Karpas-422 (cell line): ENCODE results near the gene GPR119. TPM values are rescaled to one million over a fixed set of nuclear protein-coding genes. Genes with fewer than 3 reads are reported as not detected.
"Not testable (repeated sequence)": the region's sequence is repeated elsewhere in the genome, so short reads cannot be mapped to it uniquely, and the experiment has no call there.

Source experiments
- DNase-seq: peaks from one replicate; pipeline ENCODE4 v3.0.0-alpha.2; 2015
- H2AFZ ChIP-seq: fragments of 200-600 bp; sonication (generic); 2 replicates; pipeline ENCODE4 v1.6.1; 2014; ENCODE audit warnings: antibody characterized with exemption, low read length, mixed read lengths
- H3K27ac ChIP-seq: fragments of 200-600 bp; sonication (generic); 2 replicates; pipeline ENCODE4 v1.5.1; 2014; ENCODE audit warnings: mild to moderate bottlenecking, low read length, moderate library complexity
- H3K27me3 ChIP-seq: fragments of 200-600 bp; sonication (generic); 2 replicates; pipeline ENCODE4 v1.6.1; 2014; ENCODE audit warnings: low read length, mixed read lengths
- H3K36me3 ChIP-seq: fragments of 200-600 bp; sonication (generic); 2 replicates; pipeline ENCODE4 v1.6.1; 2014; ENCODE audit warnings: low read length, mixed read lengths; ENCODE audit not compliant: insufficient read depth
- H3K4me1 ChIP-seq: fragments of 200-600 bp; sonication (generic); 2 replicates; pipeline ENCODE4 v1.6.1; 2014; ENCODE audit warnings: mild to moderate bottlenecking, low read length, mixed read lengths
- H3K4me2 ChIP-seq: fragments of 200-600 bp; sonication (generic); 2 replicates; pipeline ENCODE4 v1.6.1; 2014; ENCODE audit warnings: low read length, low read depth, mild to moderate bottlenecking; ENCODE audit not compliant: poor library complexity, severe bottlenecking
- H3K4me3 ChIP-seq: fragments of 200-600 bp; sonication (generic); 2 replicates; pipeline ENCODE4 v1.5.1; 2014; ENCODE audit warnings: mild to moderate bottlenecking, antibody characterized with exemption, low read length, mixed read lengths
- H3K79me2 ChIP-seq: fragments of 200-600 bp; sonication (generic); 2 replicates; pipeline ENCODE4 v1.6.1; 2014; ENCODE audit warnings: mild to moderate bottlenecking, low read length, mixed read lengths
- H3K9ac ChIP-seq: fragments of 200-600 bp; sonication (generic); 2 replicates; pipeline ENCODE4 v1.6.0; 2014; ENCODE audit warnings: low read length
- H3K9me2 ChIP-seq: fragments of 200-600 bp; sonication (generic), shearing (Covaris generic); replicated peaks from 2 replicates; pipeline ENCODE4 v1.6.0; 2014; ENCODE audit warnings: mild to moderate bottlenecking, low read length, moderate library complexity; ENCODE audit not compliant: insufficient read depth
- H3K9me3 ChIP-seq: fragments of 300-700, 200-600 bp; sonication (generic); 2 replicates; pipeline ENCODE4 v1.6.1; 2014; ENCODE audit warnings: low read length, mixed read lengths
- H4K20me1 ChIP-seq: fragments of 200-600 bp; sonication (generic); 2 replicates; pipeline ENCODE4 v1.6.1; 2014; ENCODE audit warnings: mild to moderate bottlenecking, antibody characterized with exemption, low read length, low read depth; ENCODE audit not compliant: insufficient read depth
- total RNA-seq: library from RNA; depleted of rRNA; stranded (reverse); fragments of >200 nt; shearing (Covaris generic); gene quantifications from 2 replicates; pipeline ENCODE4 v1.2.3, GENCODE V29; 2014; ENCODE audit warnings: low replicate concordance

Gene GPR119
- total RNA-seq, 1 experiment from 2014 or later = not detected

DNA sequence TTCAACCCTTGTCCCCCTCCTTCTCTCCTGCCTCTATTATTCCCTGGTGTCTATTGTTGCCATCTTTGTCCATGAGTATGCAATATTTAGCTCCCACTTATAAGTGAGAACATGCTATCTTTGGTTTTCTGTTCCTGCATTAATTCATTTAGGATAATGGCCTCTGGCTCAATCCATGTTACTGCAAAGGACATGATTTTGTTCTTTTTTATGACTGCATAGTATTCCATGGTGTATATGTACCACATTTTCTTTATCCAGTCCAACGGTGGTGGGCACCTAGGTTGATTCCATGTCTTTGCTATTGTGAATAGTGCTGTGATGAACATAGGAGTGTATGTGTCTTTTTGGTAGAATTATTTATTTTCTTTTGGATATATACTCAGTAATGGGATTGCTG, 33.4 kb downstream of the GPR119 start:
- H4K20me1 ChIP-seq, H2AFZ ChIP-seq, H3K4me2 ChIP-seq, H3K27me3 ChIP-seq, H3K9me2 ChIP-seq, H3K27ac ChIP-seq, H3K36me3 ChIP-seq, H3K4me1 ChIP-seq, H3K9me3 ChIP-seq, H3K4me3 ChIP-seq, H3K9ac ChIP-seq, DNase-seq, H3K79me2 ChIP-seq: not testable (repeated sequence)

DNA sequence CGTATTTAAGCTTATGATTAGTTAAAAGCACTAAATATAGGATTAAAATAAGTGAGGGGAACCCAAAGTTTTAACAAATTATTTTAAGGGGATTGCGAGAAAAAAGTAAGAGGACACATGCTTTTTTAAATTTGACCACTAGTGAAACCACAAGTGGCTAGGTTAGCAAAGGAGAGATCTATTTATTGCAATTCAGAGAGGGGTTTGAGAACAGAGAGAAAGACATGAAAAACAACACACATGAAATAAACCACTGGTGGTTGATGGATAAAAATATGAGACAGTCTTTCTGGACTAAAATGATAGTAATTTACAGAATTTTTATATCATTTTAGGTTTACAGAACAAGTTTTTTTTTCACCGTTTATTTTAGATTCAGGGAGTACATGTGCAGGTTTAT, 33.9 kb downstream of the GPR119 start:
- DNase-seq = no peak
- no peaks in the 10 kb centered on the region for H3K79me2 ChIP-seq
- H3K36me3 ChIP-seq = no peaks in the 10 kb centered on the region; the same call in 1 of the 2 replicates
- no peaks in the 10 kb centered on the region for H3K9me2 ChIP-seq
- no peaks in the 10 kb centered on the region for H4K20me1 ChIP-seq
- H2AFZ ChIP-seq = no peak overlapping the region
- no peak overlapping the region for H3K4me3 ChIP-seq
- H3K27ac ChIP-seq = no peak overlapping the region
- H3K9me3 ChIP-seq = no peaks in the 10 kb centered on the region
- H3K27me3 ChIP-seq = no peaks in the 10 kb centered on the region
- no peak overlapping the region for H3K9ac ChIP-seq
- no peak overlapping the region for H3K4me2 ChIP-seq
- H3K4me1 ChIP-seq = no peaks in the 10 kb centered on the region

- no peak for DNase-seq
- Histone ChIP-seq H3K36me3 (no peaks in the 10 kb centered on the region; the same call in 1 of the 2 replicates), H3K9me2 (no peaks in the 10 kb centered on the region), H3K4me1 (0 out of 2 replicates have a peak, but pooled peaks cover 2% of the 10 kb centered on the region), H3K4me2 (no peak overlapping the region), H3K4me3 (no peak overlapping the region), H3K9me3 (no peaks in the 10 kb centered on the region), H3K27me3 (no peaks in the 10 kb centered on the region), H3K79me2 (no peaks in the 10 kb centered on the region), H3K9ac (no peak overlapping the region), H3K27ac (no peak overlapping the region), H2AFZ (no peak overlapping the region), H4K20me1 (no peaks in the 10 kb centered on the region)
These were observed 38.2 kb downstream of the GPR119 start for GRCh38 chrX:130347321-130347720.

- no peak overlapping the region for H2AFZ ChIP-seq
- no peaks in the 10 kb centered on the region for H3K36me3 ChIP-seq
- H3K9ac ChIP-seq = no peak overlapping the region
- H3K4me1 ChIP-seq = peaks cover 17% of the 10 kb centered on the region
- no peak overlapping the region for H3K27ac ChIP-seq
- H3K4me3 ChIP-seq = no peak overlapping the region
- H3K27me3 ChIP-seq = no peaks in the 10 kb centered on the region
- no peaks in the 10 kb centered on the region for H3K9me2 ChIP-seq
- H3K4me2 ChIP-seq = no peak overlapping the region
- H4K20me1 ChIP-seq = no peaks in the 10 kb centered on the region
- no peak for DNase-seq
- H3K9me3 ChIP-seq = no peaks in the 10 kb centered on the region
- no peaks in the 10 kb centered on the region for H3K79me2 ChIP-seq
These were observed 42.1 kb downstream of the GPR119 start for GRCh38 chrX:130343411-130343810.

- Histone ChIP-seq H3K79me2 (no peaks in the 10 kb centered on the region), H3K9ac (peak overlapping the region; percentile 79), H3K4me2 (peak overlapping the region; percentile 80), H3K9me3 (no peaks in the 10 kb centered on the region), H2AFZ (no peak overlapping the region), H4K20me1 (no peaks in the 10 kb centered on the region), H3K36me3 (no peaks in the 10 kb centered on the region), H3K27me3 (no peaks in the 10 kb centered on the region), H3K9me2 (no peaks in the 10 kb centered on the region), H3K4me1 (peaks cover 15% of the 10 kb centered on the region), H3K27ac (no peak overlapping the region), H3K4me3 (peak overlapping the region; percentile 88)
- no peak for DNase-seq
These were observed 45.2 kb downstream of the GPR119 start for GRCh38 chrX:130340271-130340670.

DNA sequence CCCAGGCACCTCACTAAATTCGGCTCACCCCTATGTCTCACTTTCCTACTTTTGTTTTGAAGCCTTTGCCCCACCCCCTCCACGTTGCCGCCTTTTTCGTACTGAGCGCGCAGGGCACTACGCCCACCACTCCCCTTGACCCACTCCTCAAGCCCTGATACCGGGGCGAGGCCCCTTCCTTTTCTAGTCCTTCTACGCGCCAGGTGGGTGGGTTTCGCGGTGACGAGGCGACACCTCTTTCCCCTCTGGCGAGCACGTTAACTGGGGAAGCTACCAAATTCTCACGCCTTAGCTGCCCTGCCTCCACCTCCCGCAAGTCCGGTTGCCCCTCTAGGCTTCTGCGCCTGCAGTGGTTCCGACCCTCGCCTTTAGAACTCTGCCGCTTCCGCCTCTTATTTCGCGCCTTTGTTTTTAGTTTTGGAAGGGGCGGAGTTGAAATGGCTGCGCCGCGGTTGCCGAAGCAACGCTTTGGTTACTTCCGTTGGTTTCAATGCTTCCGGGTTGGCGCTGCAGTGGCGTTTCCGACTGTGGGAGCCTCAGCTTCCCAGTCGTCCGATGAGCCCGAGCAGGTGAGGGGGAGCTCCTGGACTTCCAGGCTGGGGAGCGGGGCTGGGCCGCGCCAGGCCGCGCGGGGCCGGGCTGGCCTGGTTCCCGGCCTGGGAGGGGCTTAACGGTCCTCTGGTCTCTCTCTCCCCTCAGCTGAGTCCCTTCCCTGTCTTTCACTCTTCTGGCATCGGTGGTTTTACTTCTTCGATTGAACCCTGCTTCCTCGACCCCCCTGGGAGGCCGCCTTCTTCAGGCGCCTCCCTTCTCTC, 45.9 kb downstream of the GPR119 start, which contains the start of gene SLC25A14:
TSS of gene SLC25A14 (plus strand) at position 512 of the 815 bp plus-strand sequence. CDS start 360 bp downstream, outside the sequence.
- Histone ChIP-seq H3K4me3 (peak within 1 kb of the TSS; percentile 88), H3K36me3 (no peaks in the 10 kb centered on the region), H4K20me1 (no peaks in the 10 kb centered on the region), H2AFZ (peak within 1 kb of the TSS; percentile 91; the same call in 1 of the 2 replicates), H3K27ac (peak within 1 kb of the TSS; percentile 35; the same call in 1 of the 2 replicates), H3K79me2 (no peaks in the 10 kb centered on the region), H3K9me3 (no peaks in the 10 kb centered on the region), H3K4me1 (peaks cover 15% of the 10 kb centered on the region), H3K27me3 (no peaks in the 10 kb centered on the region), H3K4me2 (peak within 1 kb of the TSS; percentile 80), H3K9me2 (no peaks in the 10 kb centered on the region), H3K9ac (peak within 1 kb of the TSS; percentile 79)
- DNase-seq = peak; percentile 92

DNA sequence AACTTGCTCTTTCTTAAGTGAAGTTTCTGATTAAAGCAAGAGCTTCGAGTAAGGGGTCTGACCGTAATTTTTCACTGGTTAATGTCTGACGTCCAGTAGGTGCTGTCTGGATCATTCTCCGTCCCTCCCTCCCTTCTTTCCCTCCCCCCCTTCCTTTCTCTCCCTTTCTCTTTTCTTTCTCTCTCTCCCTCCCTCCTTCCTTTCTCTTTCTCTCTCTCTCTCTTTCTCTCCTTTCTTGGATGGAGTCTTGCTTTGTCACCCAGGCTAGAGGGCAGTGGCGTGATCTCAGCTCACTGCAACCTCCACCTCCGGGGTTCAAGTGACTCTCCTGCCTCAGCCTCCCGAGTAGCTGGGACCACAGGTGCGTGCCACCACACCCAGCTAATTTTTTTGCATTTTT, 46.6 kb downstream of the GPR119 start:
- H3K27ac ChIP-seq, H3K36me3 ChIP-seq, H3K9me2 ChIP-seq, H4K20me1 ChIP-seq, DNase-seq, H3K27me3 ChIP-seq, H3K79me2 ChIP-seq, H3K9me3 ChIP-seq: not testable (repeated sequence)
- Histone ChIP-seq H3K4me1 (peaks cover 15% of the 10 kb centered on the region), H2AFZ (0 out of 2 replicates have a peak overlapping the region, but pooled peaks have one; percentile 91), H3K4me3 (peak overlapping the region; percentile 88; the same call in 1 of the 2 replicates), H3K9ac (peak overlapping the region; percentile 79), H3K4me2 (peak overlapping the region; percentile 80)

DNA sequence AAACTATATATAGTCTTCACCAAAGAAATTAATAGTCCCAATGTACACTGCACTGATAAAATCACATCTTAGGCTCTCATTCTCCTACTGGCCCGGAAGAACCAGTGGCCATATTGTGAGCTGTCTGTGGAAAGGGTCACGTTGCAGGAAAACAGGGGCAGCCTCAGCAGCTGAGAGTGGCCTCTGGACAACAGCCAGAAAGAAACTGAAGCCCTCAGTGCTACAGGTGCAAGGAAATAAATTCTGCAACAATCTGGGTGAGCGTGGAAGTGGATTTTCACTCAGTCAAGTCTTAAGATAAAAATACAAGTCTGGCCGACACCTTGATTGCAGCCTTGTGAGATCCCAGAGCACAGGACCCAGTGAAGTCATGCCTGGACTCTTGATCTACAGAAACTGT, 48.9 kb downstream of the GPR119 start:
- H3K36me3 ChIP-seq = no peaks in the 10 kb centered on the region
- no peaks in the 10 kb centered on the region for H3K9me2 ChIP-seq
- DNase-seq = no peak
- no peak overlapping the region for H2AFZ ChIP-seq
- H3K9me3 ChIP-seq = no peaks in the 10 kb centered on the region
- no peak overlapping the region for H3K9ac ChIP-seq
- H3K79me2 ChIP-seq = no peaks in the 10 kb centered on the region
- H3K4me2 ChIP-seq = no peak overlapping the region
- H3K4me1 ChIP-seq = peaks cover 15% of the 10 kb centered on the region
- H3K27me3 ChIP-seq = no peaks in the 10 kb centered on the region
- no peak overlapping the region for H3K4me3 ChIP-seq
- no peak overlapping the region for H3K27ac ChIP-seq
- no peaks in the 10 kb centered on the region for H4K20me1 ChIP-seq
